Measurements from ENCODE around the gene SLC25A53.

DNA sequence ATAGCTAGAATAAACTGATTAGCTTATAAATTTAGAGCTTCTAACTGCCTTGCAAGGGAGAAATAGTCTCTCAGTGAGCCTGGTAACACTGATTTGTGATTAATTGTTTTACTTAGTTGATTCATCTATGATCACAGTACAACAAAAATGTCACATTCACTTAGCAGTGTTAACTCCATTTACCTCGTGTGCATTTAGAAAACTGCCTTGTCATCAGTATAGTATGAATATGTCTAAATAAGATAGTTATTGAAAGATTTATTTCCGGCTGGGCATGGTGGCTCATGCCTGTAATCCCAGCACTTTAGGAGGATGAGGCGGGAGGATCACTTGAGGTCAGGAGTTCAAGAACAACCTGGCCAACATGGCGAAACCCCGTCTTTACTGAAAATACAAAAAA, 48.7 kb upstream of the SLC25A53 start:
- TF ChIP-seq POLR2A (IDR thresholded peaks at IDR 0.05) (no peak), CTCF (IDR thresholded peaks at IDR 0.05) (no peak)
